Measurements from ENCODE around the gene REV3L. TPM values are rescaled to one million over a fixed set of nuclear protein-coding genes. Genes with fewer than 3 reads are reported as not detected.

REV3L gene
- total RNA-seq, 1 experiment from 2014 or later = 12.8 TPM

- no peaks in the 10 kb centered on the region for H4K20me1 ChIP-seq (ENCODE audit: insufficient read depth)
- CTCF ChIA-PET = no interaction called here
- H3K9me2 ChIP-seq (ENCODE audit: insufficient read depth) = no peaks in the 10 kb centered on the region
- no peaks in the 10 kb centered on the region for H3K27me3 ChIP-seq (ENCODE audit: insufficient read depth, low read length)
- H3K27ac ChIP-seq (ENCODE audit: low read depth, low read length) = no peak overlapping the region
- DNase-seq (ENCODE audit: low read depth, low spot score) (no peak), ATAC-seq (no peak)
- no TSS peak for BruUV-seq (replicated peaks)
- H3K79me2 ChIP-seq (ENCODE audit: insufficient read depth, low read length) = peaks cover 61% of the 10 kb centered on the region
- intact Hi-C loops (cut with micrococcal nuclease) = no loop called here
- no peak overlapping the region for H3K9ac ChIP-seq (ENCODE audit: low read length)
- TF ChIP-seq EZH2phosphoT487 (IDR thresholded peaks at IDR 0.05; ENCODE audit: borderline replicate concordance) (no peak), CEBPB (IDR thresholded peaks at IDR 0.05; ENCODE audit: low read depth) (no peak), ELF1 (IDR thresholded peaks at IDR 0.05; ENCODE audit: borderline replicate concordance, low read depth) (no peak), POLR2AphosphoS5 (IDR thresholded peaks at IDR 0.05; ENCODE audit: low read depth, low read length) (no peak), ZNF274 (IDR thresholded peaks at IDR 0.05; ENCODE audit: low read depth, low read length) (no peak), POLR2A (IDR thresholded peaks at IDR 0.05; ENCODE audit: borderline replicate concordance, extremely low read depth, insufficient read depth, insufficient read length) (no peak), FOSL1 (IDR thresholded peaks at IDR 0.05; ENCODE audit: low read depth) (no peak), SRF (IDR thresholded peaks at IDR 0.05; ENCODE audit: low read depth) (no peak), YY1 (IDR thresholded peaks at IDR 0.05; ENCODE audit: extremely low read depth, insufficient replicate concordance, low read depth, low read length) (no peak), TCF7L2 (IDR thresholded peaks at IDR 0.05; ENCODE audit: borderline replicate concordance, extremely low read depth, insufficient read depth, insufficient read length) (no peak), CBX3 (IDR thresholded peaks at IDR 0.05; ENCODE audit: low read depth) (no peak), ATF3 (IDR thresholded peaks at IDR 0.05) (no peak), CTCF (IDR thresholded peaks at IDR 0.05 in 2 of 3, conservative IDR thresholded peaks at IDR 0.05 in 1 of 3; ENCODE audit: borderline replicate concordance in 1 of 3, insufficient read depth in 1 of 3, low read depth in 2 of 3, low read length in 2 of 3) (no peak), REST (IDR thresholded peaks at IDR 0.05; ENCODE audit: low read depth) (no peak), SIN3A (IDR thresholded peaks at IDR 0.05; ENCODE audit: low read depth) (no peak), JUND (IDR thresholded peaks at IDR 0.05) (no peak)
- POLR2A ChIA-PET = no interaction called here
- H3K4me3 ChIP-seq (replicated peaks in 1 of 2; ENCODE audit: low read depth in 1 of 2, low read length in 2 of 2) = no peak overlapping the region
- H3K4me1 ChIP-seq (ENCODE audit: control insufficient read depth in 1 of 2, insufficient read depth in 2 of 2, low read length in 2 of 2) = no peaks in the 10 kb centered on the region
- H3K36me3 ChIP-seq (ENCODE audit: control insufficient read depth in 1 of 2, insufficient read depth in 2 of 2, low read length in 2 of 2) = peaks cover 0 to 5% of the 10 kb centered on the region in 2 experiments; a peak in 1 of 4 replicates
- 0 out of 4 replicates have a peak, but pooled peaks cover 0 to 9% of the 10 kb centered on the region in 2 experiments for H3K9me3 ChIP-seq (ENCODE audit: control insufficient read depth in 1 of 2, insufficient read depth in 1 of 2, low read depth in 1 of 2, low read length in 2 of 2)
- no peak overlapping the region for H2AFZ ChIP-seq (ENCODE audit: low read depth, low read length, poor library complexity, severe bottlenecking)
- RAD21 ChIA-PET (ENCODE audit: low non-redundant PET in 1 of 2, low total read pairs in 2 of 2, uncharacterized antibody in 2 of 2, unreplicated experiment in 2 of 2) = no interaction called here
- no peak overlapping the region for H3K4me2 ChIP-seq (ENCODE audit: low read length)
Observed at GRCh38 chr6:111456208-111456607, 26.8 kb downstream of the REV3L start.
